Adrenal gland (tissue), 12 donors: ENCODE measurements around the gene ARHGDIA. TPM values are rescaled to one million over a fixed set of nuclear protein-coding genes. Genes with fewer than 3 reads are reported as not detected.
A peak's percentile ranks its signal among the peaks of the same experiment; 100 is the strongest.

Source experiments
- DNase-seq, 7 donors: peaks; one replicate each; pipeline ENCODE4 v3.0.0-alpha.2; 2019 to 2020
- H3K27ac ChIP-seq, 5 donors: fragments of 200-600 bp; sonication (generic) in 4 of 5; 1 replicate in 3 of 5; 2 replicates in 2 of 5; pipeline versions ENCODE4 v1.5.1 to v1.8.0; 2016 to 2020; ENCODE audit warnings: mild to moderate bottlenecking in 1 of 5
- H3K27me3 ChIP-seq: fragments of 200-600 bp; 2 replicates; pipeline ENCODE4 v1.8.0; 2021
- H3K36me3 ChIP-seq, 2 donors: fragments of 200-600 bp; replicated peaks in 1 of 2; 1 replicate in 1 of 2; 2 replicates in 1 of 2; pipeline versions ENCODE4 v1.5.1 to v1.8.0; 2018 to 2022
- H3K4me1 ChIP-seq, 2 donors: fragments of 200-600 bp; replicated peaks in 1 of 2; 1 replicate in 1 of 2; 2 replicates in 1 of 2; pipeline versions ENCODE4 v1.5.1 to v1.8.0; 2018 to 2021
- H3K4me3 ChIP-seq, 4 donors: fragments of 200-600 bp; sonication (generic) in 3 of 4; one replicate each; pipeline ENCODE4 v1.5.1; 2016 to 2018
- H3K9me3 ChIP-seq, 3 donors: fragments of 200-600 bp; sonication (generic) in 1 of 3; replicated peaks in 1 of 3; 1 replicate in 2 of 3; 2 replicates in 1 of 3; pipeline versions ENCODE4 v1.5.1 to v1.8.0; 2016 to 2021
- POLR2A ChIP-seq, 2 donors: fragments of 450-650 bp; IDR thresholded peaks; one replicate each; pipeline ENCODE4 v1.6.1; 2017; ENCODE audit warnings: antibody characterized with exemption in 2 of 2, mild to moderate bottlenecking in 2 of 2, moderate library complexity in 1 of 2
- WGBS, 4 donors: extraction: QIAGEN DNeasy Blood & Tissue Kit in 2 of 4; methylation state at CpG; one replicate each; pipeline versions ENCODE4 v1.1.5 to v1.1.7; 2013 to 2017; 5-methylcytosine and 5-hydroxymethylcytosine counted together
- intact Hi-C, 2 donors: fragments of 100-400 bp; cut with DNase I; formaldehyde crosslinking; loops; one replicate each; pipeline versions ENCODE4 v1.14.1 to v1.15.0; 2022 to 2023
- polyA plus RNA-seq, 3 donors: library from polyadenylated mRNA; stranded (reverse); fragments of 200-250 nt in 2 of 3; fragments of 350-450 nt in 1 of 3; fragmentation: Illumina TruSeq in 1 of 3; extraction: RNeasy Lipid Tissue Mini Kit (QIAGEN cat#74804) in 1 of 3; gene quantifications; one replicate each; pipeline ENCODE4 v1.2.3, GENCODE V29; 2013 to 2014
- total RNA-seq, 9 donors: library from RNA; depleted of rRNA in 4 of 9; stranded (reverse); fragments of >200 nt in 4 of 9; fragments of 120-200 nt in 1 of 9; fragmentation: NEBNext Ultra II Directional in 1 of 9; extraction: Animal tissue kit (Norgen Biotek cat#: 25700) in 1 of 9; gene quantifications; one replicate each; pipeline versions ENCODE4 v1.1.0 to v1.2.4, GENCODE V29; 2013 to 2023
- TF ChIP-seq, protein P1 (sequence below), 6 experiments: fragments of 450-650 bp in 4 of 6; fragments of 200-600 bp in 2 of 6; sonication (generic) in 1 of 6; IDR thresholded peaks; 1 replicate in 5 of 6; 2 replicates in 1 of 6; pipeline versions ENCODE4 v1.5.1 to v1.8.0; 2016 to 2021; ENCODE audit warnings: antibody characterized with exemption in 6 of 6, mild to moderate bottlenecking in 2 of 6, moderate library complexity in 1 of 6
- donor health status: healthy with polysubstance abuse.
- donor health status: Bipolar disorder and iron deficiency.
- donor health status: DM: yes; HTN: yes; CAD: no.
- donor health status: DM: no; HTN: no; CAD: no.
- donor health status: DM: no; HTN: no; CAD: no.
- donor health status: DM: yes; HTN: yes; CAD: no.

ARHGDIA gene
- total and polyA plus RNA-seq, 12 donors: 123 to 491 (median 227) TPM

DNA sequence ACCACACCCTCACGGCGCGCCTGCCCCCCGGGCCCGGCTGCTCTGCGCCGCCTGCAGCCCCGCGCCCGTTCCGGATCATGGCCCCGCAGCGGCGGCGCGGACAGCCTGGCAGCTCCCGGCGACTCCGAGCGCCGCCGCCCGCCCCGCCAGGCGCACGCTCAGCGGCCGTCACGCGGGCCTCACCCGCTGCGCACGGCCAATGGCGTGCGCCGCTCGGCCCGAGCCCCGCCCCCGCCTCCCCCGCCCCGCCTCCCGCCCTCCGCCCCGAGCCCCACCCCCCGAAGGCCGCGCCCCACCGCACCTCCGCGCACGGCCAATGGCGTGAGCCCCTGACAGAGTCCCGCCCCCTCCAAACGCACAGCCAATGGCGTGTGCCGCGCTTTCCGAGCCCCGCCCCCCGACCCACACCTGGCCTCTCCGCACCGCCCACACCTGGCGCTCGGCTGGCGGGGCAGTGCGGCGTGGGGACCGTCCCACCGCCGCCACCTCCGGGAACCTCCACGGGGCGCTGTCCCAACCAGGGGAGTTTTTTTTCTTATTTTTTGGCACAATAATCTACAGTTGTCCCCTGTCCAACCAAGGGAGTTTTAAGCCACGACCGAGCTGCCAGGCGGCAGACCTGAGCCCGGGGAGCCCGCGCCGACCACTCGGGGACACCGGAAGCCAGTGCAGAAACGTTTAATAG, 40.3 kb upstream of the ARHGDIA start, which contains the start of gene PCYT2:
TSS of gene PCYT2 (minus strand) at position 123 of the 685 bp plus-strand sequence. CDS start at position 79, 44 bp downstream.
- Histone ChIP-seq H3K27me3 (no peaks in the 10 kb centered on the region), H3K9me3 (no peaks in the 10 kb centered on the region), H3K4me1 (peaks cover 7 to 15% of the 10 kb centered on the region in 2 donors), H3K36me3 (peaks cover 0 to 36% of the 10 kb centered on the region in 2 donors), H3K4me3 (peak within 1 kb of the TSS in 3 of 4 donors; percentile 25 to 84 (median 36)), H3K27ac (peak within 1 kb of the TSS in 3 of 5 donors; percentile 15 to 84 (median 30))
- intact Hi-C loops: no loop called here
- DNase-seq: peak; percentile 89 to 94 (median 92)
- peak in 1 of 2 donors; percentile 31 for TF ChIP-seq POLR2A (IDR thresholded peaks at IDR 0.05)
- TF ChIP-seq, protein P1, sequence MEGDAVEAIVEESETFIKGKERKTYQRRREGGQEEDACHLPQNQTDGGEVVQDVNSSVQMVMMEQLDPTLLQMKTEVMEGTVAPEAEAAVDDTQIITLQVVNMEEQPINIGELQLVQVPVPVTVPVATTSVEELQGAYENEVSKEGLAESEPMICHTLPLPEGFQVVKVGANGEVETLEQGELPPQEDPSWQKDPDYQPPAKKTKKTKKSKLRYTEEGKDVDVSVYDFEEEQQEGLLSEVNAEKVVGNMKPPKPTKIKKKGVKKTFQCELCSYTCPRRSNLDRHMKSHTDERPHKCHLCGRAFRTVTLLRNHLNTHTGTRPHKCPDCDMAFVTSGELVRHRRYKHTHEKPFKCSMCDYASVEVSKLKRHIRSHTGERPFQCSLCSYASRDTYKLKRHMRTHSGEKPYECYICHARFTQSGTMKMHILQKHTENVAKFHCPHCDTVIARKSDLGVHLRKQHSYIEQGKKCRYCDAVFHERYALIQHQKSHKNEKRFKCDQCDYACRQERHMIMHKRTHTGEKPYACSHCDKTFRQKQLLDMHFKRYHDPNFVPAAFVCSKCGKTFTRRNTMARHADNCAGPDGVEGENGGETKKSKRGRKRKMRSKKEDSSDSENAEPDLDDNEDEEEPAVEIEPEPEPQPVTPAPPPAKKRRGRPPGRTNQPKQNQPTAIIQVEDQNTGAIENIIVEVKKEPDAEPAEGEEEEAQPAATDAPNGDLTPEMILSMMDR (IDR thresholded peaks at IDR 0.05): peak in 1 of 6 experiments; percentile 14
- 2 to 20% (median 4%) methylated on average over 13 to 84 of the region's 84 CpGs for WGBS, 4 donors

DNA sequence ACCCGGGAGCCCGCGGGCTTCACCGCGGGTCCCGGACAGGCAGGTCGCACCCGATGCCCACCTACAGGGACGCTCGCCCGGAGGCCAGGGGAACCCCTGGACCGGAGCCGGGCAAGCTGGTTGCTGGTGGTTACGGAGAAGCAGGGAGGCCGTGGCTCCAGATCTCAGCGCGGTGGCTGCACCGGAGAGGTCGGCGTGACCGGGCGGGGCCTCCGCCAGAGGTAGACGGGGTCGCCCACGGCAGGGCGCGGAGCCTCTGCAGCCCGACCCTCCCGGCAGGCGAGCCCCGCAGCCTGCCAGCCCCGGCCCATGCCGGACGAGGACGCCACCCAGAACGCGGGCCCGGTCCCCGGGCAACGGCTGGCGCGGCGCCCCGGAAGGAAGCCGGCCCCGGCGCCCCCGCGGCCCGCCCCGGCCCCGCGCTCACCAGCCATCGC, 39.7 kb upstream of the ARHGDIA start:
- DNase-seq: peak in 1 of 7 donors; percentile 51
- TF ChIP-seq POLR2A (IDR thresholded peaks at IDR 0.05): no peak
- TF ChIP-seq, protein P1 (IDR thresholded peaks at IDR 0.05): no peak
- no peaks in the 10 kb centered on the region for H3K9me3 ChIP-seq
- H3K4me3 ChIP-seq: peak overlapping the region in 3 of 4 donors; percentile 25 to 84 (median 36)
- peaks cover 7 to 11% of the 10 kb centered on the region in 2 donors for H3K4me1 ChIP-seq
- intact Hi-C loops: no loop called here
- no peaks in the 10 kb centered on the region for H3K27me3 ChIP-seq
- WGBS, 4 donors: 1 to 4% (median 3%) methylated on average over 11 to 55 of the region's 55 CpGs; no CpG with 5 or more reads in 1 of the 4 donors
- H3K36me3 ChIP-seq: peaks cover 0 to 36% of the 10 kb centered on the region in 2 donors
- peak overlapping the region in 1 of 5 donors; percentile 84 for H3K27ac ChIP-seq

DNA sequence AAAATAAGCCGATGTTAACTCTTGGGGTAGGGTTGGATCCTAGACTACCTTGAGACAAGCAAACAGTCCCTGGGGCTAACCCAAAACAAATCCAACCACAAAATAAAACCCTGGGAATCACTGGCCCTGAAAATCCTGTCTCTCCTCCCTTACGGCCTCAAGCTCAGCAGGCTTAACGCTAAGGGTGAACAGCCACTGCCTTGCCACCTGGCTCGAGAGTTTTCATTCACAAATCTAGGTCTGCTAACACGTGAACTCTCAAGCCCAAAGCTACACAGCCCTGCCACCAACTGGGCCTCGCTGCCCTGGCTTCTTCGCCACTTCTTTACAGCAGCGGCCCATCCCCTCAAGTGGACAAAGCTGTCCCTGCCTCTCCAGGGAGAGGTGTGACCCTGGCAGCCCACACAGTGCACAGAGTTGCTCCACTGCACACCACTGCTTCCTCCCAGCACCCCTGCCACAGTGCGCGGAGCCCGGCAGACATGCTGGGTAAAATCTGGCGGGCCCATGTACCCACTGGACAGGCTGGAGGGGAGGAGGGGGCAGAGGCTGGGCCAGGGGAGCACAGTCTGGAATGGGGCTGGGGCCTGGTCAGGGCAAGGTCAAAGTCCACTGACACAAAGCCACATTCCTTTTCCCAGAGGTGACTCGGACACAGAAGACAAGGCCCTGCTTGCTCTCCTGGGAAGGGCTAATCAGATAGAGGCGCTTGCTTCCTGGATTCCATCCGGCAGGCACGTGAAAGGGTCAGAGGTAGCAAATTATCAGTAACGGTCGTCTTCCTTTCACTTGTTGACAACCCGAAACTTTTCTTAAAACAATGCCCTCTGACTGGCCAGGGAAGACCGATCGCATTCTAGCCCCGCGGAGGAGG, 39.1 kb upstream of the ARHGDIA start:
- Histone ChIP-seq H3K9me3 (no peaks in the 10 kb centered on the region), H3K36me3 (peaks cover 0 to 31% of the 10 kb centered on the region in 2 donors), H3K4me3 (peak overlapping the region in 3 of 4 donors; percentile 25 to 84 (median 36)), H3K27ac (peak overlapping the region in 1 of 5 donors; percentile 84), H3K4me1 (peaks cover 7 to 11% of the 10 kb centered on the region in 2 donors), H3K27me3 (no peaks in the 10 kb centered on the region)
- TF ChIP-seq, protein P1 (IDR thresholded peaks at IDR 0.05): no peak
- DNase-seq: peak in 1 of 7 donors; percentile 50
- WGBS, 4 donors: 26 to 46% (median 45%) methylated on average over 10 to 23 of the region's 23 CpGs
- intact Hi-C loops: no loop called here

DNA sequence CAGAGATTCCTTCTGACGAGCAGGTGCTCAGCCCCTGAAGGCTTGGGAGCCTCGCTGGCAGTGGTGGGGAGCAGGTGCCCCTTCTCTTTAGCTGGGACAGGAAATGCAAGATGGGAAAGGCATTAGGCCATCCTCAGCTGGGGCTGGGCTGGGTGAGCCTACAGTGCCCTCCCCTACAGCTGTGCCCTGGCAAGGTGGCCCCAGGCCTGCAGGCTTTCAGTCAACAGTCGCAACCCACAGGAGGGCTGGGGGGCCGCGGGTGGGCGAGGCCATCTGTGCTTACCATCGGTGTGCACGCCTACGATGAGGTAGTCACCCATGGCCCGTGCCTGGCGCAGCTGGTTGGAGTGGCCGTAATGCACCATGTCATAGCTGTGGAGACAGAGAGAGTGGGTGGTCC, 38.1 kb upstream of the ARHGDIA start:
- Histone ChIP-seq H3K4me3 (no peak overlapping the region), H3K27me3 (no peaks in the 10 kb centered on the region), H3K4me1 (peaks cover 7 to 11% of the 10 kb centered on the region in 2 donors), H3K9me3 (no peaks in the 10 kb centered on the region), H3K27ac (no peak overlapping the region), H3K36me3 (peaks cover 0 to 22% of the 10 kb centered on the region in 2 donors)
- no peak for DNase-seq
- WGBS, 4 donors: 89 to 94% (median 92%) methylated on average over 7 to 12 of the region's 12 CpGs
- intact Hi-C loops: no loop called here
- TF ChIP-seq POLR2A (IDR thresholded peaks at IDR 0.05): no peak
- TF ChIP-seq, protein P1 (IDR thresholded peaks at IDR 0.05): no peak
